NCI-H146 treated with DMSO at 0.1 percent for 48 hours (cell line): Measurements from ENCODE around the gene PDE9A.
A peak's percentile ranks its signal among the peaks of the same experiment; 100 is the strongest.

Experiments used
- DNase-seq: peaks from one replicate; lab custom pipeline; 2025; ENCODE audit not compliant: unreplicated experiment; lab: John Stamatoyannopoulos, UW

The PDE9A gene

GRCh38 chr21:42768324-42769121 lies 115.1 kb downstream of the PDE9A start:
- DNase-seq: peak; percentile 51

GRCh38 chr21:42769183-42769819 lies 115.9 kb downstream of the PDE9A start:
- no peak for DNase-seq

- no peak for DNase-seq
Measured at GRCh38 chr21:42769820-42770716, 116.6 kb downstream of the PDE9A start.

GRCh38 chr21:42770717-42771502 lies 117.5 kb downstream of the PDE9A start:
- no peak for DNase-seq

GRCh38 chr21:42771503-42771805 lies 118.0 kb downstream of the PDE9A start:
- no peak for DNase-seq

DNA sequence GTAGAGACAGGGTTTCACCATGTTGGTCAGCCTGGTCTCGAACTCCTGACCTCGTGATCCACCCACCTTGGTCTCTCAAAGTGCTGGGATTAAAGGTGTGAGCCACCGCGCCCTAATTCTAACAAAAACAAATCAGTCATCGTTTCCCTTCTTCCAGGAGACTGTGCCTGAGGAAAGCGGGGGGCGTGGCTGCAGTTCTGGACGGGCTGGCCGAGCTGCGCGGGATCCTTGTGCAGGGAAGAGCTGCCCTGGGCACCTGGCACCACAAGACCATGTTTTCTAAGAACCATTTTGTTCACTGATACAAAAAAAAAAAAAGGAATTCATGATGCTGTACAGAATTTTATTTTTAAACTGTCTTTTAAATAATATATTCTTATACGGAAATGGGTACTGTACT lies 121.7 kb downstream of the PDE9A start:
- no peak for DNase-seq

DNA sequence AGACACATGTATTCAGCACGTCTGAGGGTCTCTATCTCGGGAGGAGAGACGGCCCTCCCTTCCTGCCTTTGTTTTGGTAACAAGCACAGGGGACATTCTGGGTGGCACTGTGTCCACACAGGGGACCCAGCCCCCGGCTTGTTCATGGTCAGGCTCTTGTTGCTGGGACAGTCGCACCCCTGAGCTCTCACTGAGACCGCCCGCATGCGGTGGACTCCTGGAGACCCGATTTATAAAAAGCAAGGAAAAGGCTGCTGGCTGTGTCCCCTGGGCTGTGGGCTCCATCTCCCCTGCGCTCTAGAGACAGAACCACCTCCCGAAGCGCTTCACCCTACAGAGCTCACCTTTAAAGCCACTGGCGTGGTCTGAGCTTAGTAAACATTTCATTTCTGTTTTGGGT lies 122.5 kb downstream of the PDE9A start:
- DNase-seq: no peak

DNA sequence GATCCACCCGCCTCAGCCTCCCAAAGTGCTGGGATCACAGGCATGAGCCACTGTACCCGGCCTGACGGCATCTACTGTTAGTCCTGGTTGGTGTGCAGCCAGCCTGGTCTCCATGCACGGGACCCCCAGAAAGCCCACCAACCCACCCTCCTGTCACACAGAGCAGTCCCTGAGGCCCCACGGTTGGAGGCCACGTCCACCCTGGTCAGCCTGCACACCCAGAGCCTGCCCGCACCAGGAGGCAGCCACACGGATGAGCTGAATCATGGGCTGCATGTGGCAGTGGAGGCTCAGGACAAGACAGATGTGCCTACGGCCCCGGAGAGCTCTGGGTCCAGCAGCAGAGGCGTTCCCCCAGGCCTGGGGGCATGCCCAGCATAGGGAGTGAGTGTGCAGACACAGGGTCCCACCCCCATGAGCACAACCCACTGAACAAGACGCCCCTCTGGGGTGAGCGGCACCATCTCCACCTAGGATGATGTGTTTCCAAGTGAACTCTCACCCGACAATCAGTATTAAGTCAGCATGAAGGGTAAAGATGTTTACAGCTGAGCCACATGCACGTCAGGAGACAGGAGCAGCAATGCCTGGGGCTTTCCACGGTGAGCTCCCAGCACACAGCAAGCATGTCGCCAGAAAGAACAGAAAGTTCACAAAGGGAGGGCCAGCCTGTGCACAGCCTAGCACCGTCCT lies 123.8 kb downstream of the PDE9A start:
- DNase-seq: no peak

DNA sequence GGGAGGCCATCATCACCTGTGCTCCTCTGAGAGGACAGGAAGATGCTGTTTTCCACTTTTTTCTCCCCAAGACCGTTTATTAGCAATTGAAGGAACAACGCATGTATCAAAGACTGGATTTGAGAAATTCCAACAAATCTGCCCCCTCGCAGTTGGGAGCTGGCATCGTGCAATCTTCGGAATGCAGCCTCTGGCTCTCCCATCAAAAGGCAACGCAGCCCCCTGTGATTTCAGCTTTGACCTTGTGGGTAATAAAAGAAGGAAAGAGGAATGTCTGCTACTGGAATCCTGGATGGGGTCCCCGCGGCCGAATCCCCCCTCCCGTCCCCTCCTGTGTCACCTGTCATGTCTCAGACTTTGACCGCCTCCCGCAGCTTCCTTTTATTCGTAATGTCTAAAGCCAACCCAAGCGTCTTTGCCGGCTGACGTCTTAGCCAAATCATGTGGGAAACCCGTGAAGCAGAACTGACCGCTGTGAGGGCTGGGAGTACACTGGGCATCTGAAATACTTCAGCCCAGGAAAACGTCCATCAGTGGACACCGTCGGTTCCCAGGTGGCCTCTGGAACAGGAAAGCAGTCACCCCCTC lies 124.4 kb downstream of the PDE9A start:
- no peak for DNase-seq

DNA sequence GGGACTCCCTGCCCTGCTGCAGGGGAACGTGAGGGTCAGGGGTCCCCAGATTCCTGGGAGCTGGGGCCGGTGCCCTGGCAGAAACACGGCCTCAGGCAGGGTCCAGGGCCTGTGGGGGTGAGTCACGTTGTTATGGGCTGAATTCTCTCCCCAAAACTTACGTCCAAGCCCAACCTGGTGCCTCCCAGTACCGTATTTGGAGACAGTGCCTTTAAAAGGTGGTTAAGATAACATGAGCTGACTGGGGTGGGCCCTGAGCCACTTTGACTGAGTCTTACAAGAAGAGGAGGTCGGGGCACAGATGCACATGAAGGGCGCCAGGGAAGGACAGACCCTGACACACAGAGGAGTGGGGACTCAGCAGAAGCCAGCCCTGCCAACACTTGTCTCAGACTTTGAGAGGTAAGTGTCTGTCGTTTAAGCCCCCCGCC lies 126.0 kb downstream of the PDE9A start:
- no peak for DNase-seq

DNA sequence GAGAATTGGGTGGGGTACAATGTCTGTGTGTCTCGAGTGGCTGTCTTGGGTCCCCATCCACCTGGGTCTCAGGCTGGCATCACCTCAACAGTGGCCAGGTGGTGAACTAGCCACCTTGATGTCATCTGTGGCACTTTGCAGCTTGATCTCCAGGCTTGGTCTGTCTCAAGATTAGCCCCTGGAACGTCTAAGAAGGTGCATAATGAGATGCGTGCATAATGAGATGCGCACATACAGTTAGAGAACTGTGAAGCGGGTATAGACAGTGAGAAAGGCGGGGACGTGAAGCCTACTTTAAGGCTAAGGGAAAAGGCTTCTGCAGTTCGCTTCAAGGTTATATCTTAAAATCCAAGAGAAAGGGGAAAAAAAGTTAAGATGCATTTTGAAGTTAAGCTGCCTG lies 127.2 kb downstream of the PDE9A start:
- no peak for DNase-seq

- DNase-seq: peak; percentile 1
Measured at GRCh38 chr21:42781150-42781970, 127.9 kb downstream of the PDE9A start.

GRCh38 chr21:42781971-42782722 lies 128.7 kb downstream of the PDE9A start:
- DNase-seq: no peak

DNA sequence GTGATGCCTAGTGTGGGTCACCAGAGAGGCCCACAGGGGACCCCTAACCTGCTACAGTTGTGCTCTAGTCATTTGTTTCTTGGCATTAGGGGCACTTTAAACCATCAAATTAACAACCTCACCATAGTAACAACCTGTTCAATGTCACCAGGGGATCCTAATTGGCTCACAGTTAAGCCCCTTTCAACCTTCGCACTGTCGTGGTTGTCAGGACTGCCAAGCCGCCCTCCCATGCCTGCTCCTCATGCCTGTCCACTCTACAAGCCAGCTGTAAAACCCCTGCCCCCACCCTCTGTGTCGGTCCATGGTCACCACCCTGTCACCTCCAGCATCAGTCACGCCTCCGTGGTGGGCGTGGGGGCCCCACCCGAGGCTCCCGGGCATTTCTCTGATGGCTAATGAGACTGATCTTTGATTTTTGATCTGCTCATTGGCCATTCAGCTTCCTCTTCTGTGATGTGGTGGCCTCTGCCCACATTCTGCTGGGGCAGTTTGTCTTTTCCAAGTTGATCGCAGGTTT lies 129.4 kb downstream of the PDE9A start:
- no peak for DNase-seq

DNA sequence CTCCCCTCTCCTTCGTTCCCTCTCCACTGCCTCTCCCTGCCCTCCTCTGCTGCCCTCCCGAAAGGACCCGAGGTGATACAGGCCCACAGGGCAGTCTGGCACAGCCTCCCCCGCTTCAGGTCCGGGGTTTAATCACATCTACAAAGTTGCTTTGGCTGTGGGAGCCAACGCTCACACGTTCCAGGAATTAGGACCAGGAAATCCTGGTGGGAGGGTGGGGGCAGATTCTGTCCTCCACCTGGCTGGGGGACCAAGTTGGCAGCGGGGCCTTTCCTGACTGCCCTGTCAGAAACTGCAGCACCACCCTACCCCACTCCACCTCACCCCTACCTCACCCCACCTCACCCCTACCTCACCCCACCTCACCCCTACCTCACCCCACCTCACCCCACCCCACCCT lies 130.9 kb downstream of the PDE9A start:
- DNase-seq: no peak

DNA sequence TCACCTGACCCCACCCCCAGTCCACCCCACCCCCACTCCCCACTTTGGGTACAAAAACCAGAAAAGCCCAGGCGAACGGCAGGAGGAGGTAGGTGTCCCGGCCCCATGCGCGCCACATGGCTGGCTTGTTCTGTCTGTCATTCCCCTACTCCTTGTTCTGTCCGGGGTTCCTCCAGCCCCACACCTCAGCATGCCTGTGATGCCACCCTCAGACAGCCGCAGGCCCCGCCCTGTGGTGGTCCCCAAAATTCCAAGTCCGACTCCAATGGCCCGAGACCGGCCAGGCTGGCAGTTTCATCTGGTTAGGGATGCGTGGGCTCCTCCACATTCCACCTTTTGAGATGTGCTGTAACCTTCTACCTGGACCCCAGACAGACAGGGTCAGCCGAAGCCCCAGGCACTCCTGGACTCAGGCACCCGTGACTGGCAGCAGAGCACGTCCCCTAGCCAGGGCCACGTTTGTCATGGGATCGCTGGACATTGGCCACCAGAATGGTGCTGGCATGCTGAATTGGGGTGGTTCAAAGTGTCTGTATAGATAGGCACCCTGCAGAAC lies 131.6 kb downstream of the PDE9A start:
- DNase-seq: no peak

GRCh38 chr21:42785666-42786427 lies 132.4 kb downstream of the PDE9A start:
- no peak for DNase-seq
